MM.1S (cell line): Measurements from ENCODE around the gene TRIM38.
A peak's percentile ranks its signal among the peaks of the same experiment; 100 is the strongest.

Experiments used
- DNase-seq: peaks from one replicate; pipeline ENCODE4 v3.0.0-alpha.2; 2015
- H2AFZ ChIP-seq: fragments of 300-600 bp; sonication (generic); 2 replicates; pipeline ENCODE4 v1.6.0; 2016; ENCODE audit warnings: antibody characterized with exemption, low read length
- H3F3A ChIP-seq: fragments of 300-600 bp; sonication (generic); 2 replicates; pipeline ENCODE4 v1.6.1; 2016; ENCODE audit warnings: mild to moderate bottlenecking, antibody characterized with exemption, low read length, moderate library complexity, mixed read lengths; ENCODE audit not compliant: insufficient read depth
- H3K27ac ChIP-seq: fragments of 300-600 bp; sonication (generic); 2 replicates; pipeline ENCODE4 v1.5.1; 2016; ENCODE audit warnings: mild to moderate bottlenecking, low read length
- H3K27me3 ChIP-seq: fragments of 300-600 bp; sonication (generic); replicated peaks from 2 replicates; pipeline ENCODE4 v1.6.0; 2016; ENCODE audit warnings: low read length; ENCODE audit not compliant: insufficient read depth
- H3K36me3 ChIP-seq: fragments of 300-600 bp; sonication (generic); replicated peaks from 2 replicates; pipeline ENCODE4 v1.6.1; 2016; ENCODE audit warnings: mild to moderate bottlenecking, low read length, mixed read lengths; ENCODE audit not compliant: insufficient read depth
- H3K4me1 ChIP-seq: fragments of 300-600 bp; sonication (generic); 2 replicates; pipeline ENCODE4 v1.6.1; 2016; ENCODE audit warnings: low read length, mixed read lengths
- H3K4me2 ChIP-seq: fragments of 300-600 bp; sonication (generic); 2 replicates; pipeline ENCODE4 v1.6.0; 2016; ENCODE audit warnings: low read depth, low read length
- H3K4me3 ChIP-seq: fragments of 300-600 bp; sonication (generic); 2 replicates; pipeline ENCODE4 v1.5.1; 2016; ENCODE audit warnings: low read length, mixed read lengths
- H3K79me2 ChIP-seq: fragments of 300-600 bp; sonication (generic); 2 replicates; pipeline ENCODE4 v1.6.1; 2016; ENCODE audit warnings: mixed run types, low read length, mixed read lengths
- H3K9ac ChIP-seq: fragments of 300-600 bp; sonication (generic); 2 replicates; pipeline ENCODE4 v1.6.1; 2016; ENCODE audit warnings: low read length, mixed read lengths
- H3K9me2 ChIP-seq: fragments of 300-600 bp; sonication (generic); replicated peaks from 2 replicates; pipeline ENCODE4 v1.6.1; 2016; ENCODE audit warnings: mild to moderate bottlenecking, low read length, mixed read lengths; ENCODE audit not compliant: insufficient read depth
- H3K9me3 ChIP-seq: fragments of 300-600 bp; sonication (generic); replicated peaks from 2 replicates; pipeline ENCODE4 v1.6.1; 2016; ENCODE audit warnings: mild to moderate bottlenecking, low read length, mixed read lengths; ENCODE audit not compliant: insufficient read depth
- H4K20me1 ChIP-seq: fragments of 300-600 bp; sonication (generic); 2 replicates; pipeline ENCODE4 v1.6.1; 2016; ENCODE audit warnings: mild to moderate bottlenecking, low read length, moderate library complexity, mixed read lengths; ENCODE audit not compliant: insufficient read depth
- EZH2 ChIP-seq: fragments of 300-600 bp; sonication (generic); optimal IDR thresholded peaks from 2 replicates; pipeline ENCODE3; 2017; ENCODE audit warnings: low read depth, mild to moderate bottlenecking, antibody characterized with exemption, low read length, mixed read lengths
- EZH2phosphoT487 ChIP-seq: fragments of 300-600 bp; sonication (generic); IDR thresholded peaks from 2 replicates; pipeline ENCODE4 v1.6.1; 2018; ENCODE audit warnings: antibody characterized with exemption, low read length
- TF ChIP-seq, protein P1 (sequence below): fragments of 300-600 bp; sonication (generic); IDR thresholded peaks from 2 replicates; pipeline ENCODE4 v1.5.1; 2016; ENCODE audit warnings: antibody characterized with exemption, low read length, mixed read lengths

Gene TRIM38

GRCh38 chr6:25968769-25969168 lies 6.2 kb downstream of the TRIM38 start:
- Histone ChIP-seq H3K4me1 (peaks cover 14% of the 10 kb centered on the region), H3K36me3 (no peaks in the 10 kb centered on the region; the same call in 1 of the 2 replicates), H2AFZ (no peak overlapping the region), H3F3A (peaks cover 5% of the 10 kb centered on the region; the same call in 1 of the 2 replicates), H3K27me3 (no peaks in the 10 kb centered on the region), H3K27ac (no peak overlapping the region), H3K4me2 (no peak overlapping the region), H3K9ac (no peak overlapping the region), H3K79me2 (peaks cover 7% of the 10 kb centered on the region), H3K9me2 (no peaks in the 10 kb centered on the region), H3K4me3 (no peak overlapping the region), H4K20me1 (no peaks in the 10 kb centered on the region), H3K9me3 (no peaks in the 10 kb centered on the region)
- no peak for DNase-seq
- no peak for TF ChIP-seq EZH2
- no peak for TF ChIP-seq EZH2phosphoT487
- TF ChIP-seq, protein P1, sequence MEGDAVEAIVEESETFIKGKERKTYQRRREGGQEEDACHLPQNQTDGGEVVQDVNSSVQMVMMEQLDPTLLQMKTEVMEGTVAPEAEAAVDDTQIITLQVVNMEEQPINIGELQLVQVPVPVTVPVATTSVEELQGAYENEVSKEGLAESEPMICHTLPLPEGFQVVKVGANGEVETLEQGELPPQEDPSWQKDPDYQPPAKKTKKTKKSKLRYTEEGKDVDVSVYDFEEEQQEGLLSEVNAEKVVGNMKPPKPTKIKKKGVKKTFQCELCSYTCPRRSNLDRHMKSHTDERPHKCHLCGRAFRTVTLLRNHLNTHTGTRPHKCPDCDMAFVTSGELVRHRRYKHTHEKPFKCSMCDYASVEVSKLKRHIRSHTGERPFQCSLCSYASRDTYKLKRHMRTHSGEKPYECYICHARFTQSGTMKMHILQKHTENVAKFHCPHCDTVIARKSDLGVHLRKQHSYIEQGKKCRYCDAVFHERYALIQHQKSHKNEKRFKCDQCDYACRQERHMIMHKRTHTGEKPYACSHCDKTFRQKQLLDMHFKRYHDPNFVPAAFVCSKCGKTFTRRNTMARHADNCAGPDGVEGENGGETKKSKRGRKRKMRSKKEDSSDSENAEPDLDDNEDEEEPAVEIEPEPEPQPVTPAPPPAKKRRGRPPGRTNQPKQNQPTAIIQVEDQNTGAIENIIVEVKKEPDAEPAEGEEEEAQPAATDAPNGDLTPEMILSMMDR, result no peak

DNA sequence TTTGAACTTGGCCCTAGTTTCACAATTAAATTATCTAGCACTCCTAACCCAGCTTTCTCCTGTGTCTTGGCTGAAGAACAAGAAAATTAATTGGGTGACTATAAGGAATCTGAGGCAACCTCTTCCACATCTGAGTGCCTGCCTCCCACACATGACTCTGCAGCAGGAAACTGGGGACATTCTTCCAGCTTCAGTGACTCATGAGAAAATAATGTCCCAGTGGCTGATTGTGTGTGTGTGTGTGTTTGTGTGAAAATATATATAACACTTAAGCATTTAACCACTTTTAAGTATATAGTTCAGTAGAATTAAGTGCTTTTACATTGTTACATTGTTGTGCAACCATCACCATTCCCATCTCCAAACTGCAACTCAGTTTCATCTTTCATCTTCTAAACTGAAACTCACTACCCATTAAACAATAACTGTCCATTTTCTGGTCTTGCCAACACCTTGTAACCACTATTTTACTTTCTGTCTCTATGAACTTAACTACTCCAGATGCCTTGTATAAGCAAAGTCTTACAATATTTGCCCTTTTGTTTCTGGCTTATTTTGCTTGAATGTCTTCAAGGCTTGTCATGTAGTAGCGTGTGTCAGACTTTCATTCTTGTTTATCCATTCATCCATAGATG lies 8.7 kb downstream of the TRIM38 start:
- Histone ChIP-seq H4K20me1 (no peaks in the 10 kb centered on the region), H3K27me3 (no peaks in the 10 kb centered on the region), H3K36me3 (no peaks in the 10 kb centered on the region; the same call in 1 of the 2 replicates), H3K4me3 (no peak overlapping the region), H3F3A (peaks cover 5% of the 10 kb centered on the region; the same call in 1 of the 2 replicates), H3K79me2 (no peaks in the 10 kb centered on the region), H3K4me2 (peak overlapping the region; percentile 4; the same call in 1 of the 2 replicates), H3K27ac (peak overlapping the region; percentile 1; the same call in 1 of the 2 replicates), H3K9me3 (no peaks in the 10 kb centered on the region), H3K9ac (no peak overlapping the region), H2AFZ (no peak overlapping the region), H3K4me1 (peaks cover 14% of the 10 kb centered on the region), H3K9me2 (no peaks in the 10 kb centered on the region)
- DNase-seq, result no peak
- TF ChIP-seq EZH2, result no peak
- no peak for TF ChIP-seq EZH2phosphoT487
- TF ChIP-seq, protein P1, result no peak

DNA sequence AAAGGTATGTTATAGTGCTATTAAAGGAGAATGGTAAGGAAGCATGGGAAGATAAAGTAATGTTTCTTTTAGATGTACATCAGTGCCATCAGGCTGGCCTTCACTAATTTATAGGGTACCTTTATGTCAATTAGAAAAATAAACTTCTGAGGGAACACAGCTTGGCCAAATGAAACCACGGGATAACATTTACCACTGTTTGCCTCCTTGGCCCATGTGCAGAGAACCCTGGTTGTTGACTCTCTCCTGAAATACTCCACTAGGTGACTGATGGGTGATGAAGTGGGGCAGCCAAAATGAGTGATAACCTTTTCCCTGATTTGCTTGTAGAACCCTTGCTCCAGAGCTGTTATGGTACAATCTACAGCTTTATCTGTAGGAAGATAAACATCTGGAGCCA lies 9.5 kb downstream of the TRIM38 start:
- Histone ChIP-seq H3K9me3 (no peaks in the 10 kb centered on the region), H4K20me1 (no peaks in the 10 kb centered on the region), H3K4me2 (no peak overlapping the region), H3K4me3 (no peak overlapping the region), H3K27me3 (no peaks in the 10 kb centered on the region), H3K9me2 (no peaks in the 10 kb centered on the region), H2AFZ (no peak overlapping the region), H3K79me2 (no peaks in the 10 kb centered on the region), H3K36me3 (no peaks in the 10 kb centered on the region; the same call in 1 of the 2 replicates), H3F3A (peaks cover 5% of the 10 kb centered on the region; the same call in 1 of the 2 replicates), H3K27ac (no peak overlapping the region), H3K9ac (no peak overlapping the region), H3K4me1 (peaks cover 14% of the 10 kb centered on the region)
- TF ChIP-seq EZH2, result no peak
- TF ChIP-seq, protein P1, result no peak
- TF ChIP-seq EZH2phosphoT487, result no peak
- no peak for DNase-seq
